GM18511 (cell line): ENCODE measurements around the gene TMPRSS11A.

Source experiments
- ATAC-seq: cut with Tn5 transposase; IDR thresholded peaks from one replicate; pipeline ENCODE4 v1.9.1; 2021; ENCODE audit warnings: mild to moderate bottlenecking, moderate library complexity; ENCODE audit not compliant: unreplicated experiment

The TMPRSS11A gene

GRCh38 chr4:67874986-67875385 lies 88.3 kb downstream of the TMPRSS11A start:
- no peak for ATAC-seq

DNA sequence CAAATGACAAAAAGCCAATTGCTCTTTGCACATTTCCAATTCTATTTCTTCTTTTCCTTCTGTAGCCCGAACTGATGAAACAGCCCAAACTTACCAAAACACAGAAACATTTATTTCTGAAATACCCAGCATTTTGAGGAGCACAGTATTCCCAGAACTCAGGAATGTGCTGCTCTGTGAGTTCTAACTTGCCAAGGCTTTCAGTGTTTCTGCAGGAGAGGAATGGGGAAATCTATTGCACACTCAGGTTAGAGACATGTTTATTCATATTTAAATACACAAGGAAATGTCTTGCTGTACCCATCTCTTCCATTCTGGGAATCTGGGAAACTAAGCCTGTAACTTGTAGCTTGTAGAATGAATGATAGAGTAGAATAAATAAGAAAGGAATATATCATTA lies 90.2 kb downstream of the TMPRSS11A start:
- no peak for ATAC-seq

DNA sequence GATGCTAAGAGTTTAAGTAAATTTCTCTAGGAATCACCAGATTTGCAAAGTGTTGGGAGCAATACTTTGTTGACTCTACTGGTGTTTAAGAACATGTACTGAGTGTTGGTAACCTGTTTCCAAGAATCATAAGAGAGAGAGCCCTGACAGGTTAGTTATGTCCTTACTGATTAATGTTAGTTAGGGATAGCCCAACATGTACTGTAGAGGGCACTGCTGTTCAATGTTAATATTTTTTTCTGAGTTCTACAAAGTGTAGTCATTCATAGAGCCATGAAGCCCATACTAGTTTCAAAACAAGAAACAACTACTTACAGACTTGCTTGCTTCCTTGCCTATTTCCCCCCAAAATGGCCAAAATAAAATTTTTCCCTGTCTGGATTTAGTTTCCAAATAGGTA lies 91.4 kb downstream of the TMPRSS11A start:
- peak; percentile 78 for ATAC-seq

GRCh38 chr4:67869580-67870190 lies 93.6 kb downstream of the TMPRSS11A start:
- no peak for ATAC-seq

DNA sequence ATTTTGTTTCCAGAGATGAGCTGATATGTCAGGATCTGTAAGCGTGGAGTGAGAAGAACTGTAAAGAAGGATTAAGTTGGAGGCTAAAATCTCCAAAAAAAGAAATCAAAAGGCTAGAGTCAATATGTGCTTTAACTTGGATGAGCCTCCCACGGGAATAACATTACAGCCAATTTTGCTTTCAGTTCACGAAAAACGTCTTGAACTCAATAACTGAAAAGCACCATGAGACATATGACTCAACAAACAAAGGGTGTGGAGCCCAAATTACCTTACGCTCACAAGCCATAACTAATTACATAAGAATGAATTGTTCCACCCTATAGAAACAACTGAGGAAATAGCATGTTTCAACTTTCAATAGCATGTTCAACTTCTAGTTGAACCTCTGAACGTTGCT lies 101.8 kb downstream of the TMPRSS11A start:
- ATAC-seq: no peak
